VCaP (cell line): ENCODE results near the gene DYSF.

Experiments
- H3K27ac ChIP-seq: fragments of 450-650 bp; 2 replicates; pipeline ENCODE4 v1.5.1; 2017
- TF ChIP-seq, protein P1 (sequence below): fragments of 450-650 bp; conservative IDR thresholded peaks from 2 replicates; pipeline ENCODE4 v1.5.1; 2017; ENCODE audit warnings: mild to moderate bottlenecking, moderate library complexity

The DYSF gene

DNA sequence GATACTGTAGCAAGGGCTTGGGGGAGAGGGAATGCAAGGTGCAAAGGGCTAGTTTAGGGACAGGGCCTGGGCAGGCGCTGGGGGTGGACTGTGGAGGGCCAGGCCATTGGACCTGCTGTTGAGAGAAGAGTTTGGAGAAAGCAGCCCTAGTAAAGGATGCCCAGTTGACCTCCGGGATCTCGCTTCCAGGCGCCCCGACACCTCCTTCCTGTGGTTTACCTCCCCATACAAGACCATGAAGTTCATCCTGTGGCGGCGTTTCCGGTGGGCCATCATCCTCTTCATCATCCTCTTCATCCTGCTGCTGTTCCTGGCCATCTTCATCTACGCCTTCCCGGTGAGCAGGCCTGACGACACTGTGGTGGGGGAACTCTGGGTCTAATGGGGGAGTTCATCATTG lies 229.0 kb downstream of the DYSF start:
- no peak overlapping the region for H3K27ac ChIP-seq
- TF ChIP-seq, protein P1, sequence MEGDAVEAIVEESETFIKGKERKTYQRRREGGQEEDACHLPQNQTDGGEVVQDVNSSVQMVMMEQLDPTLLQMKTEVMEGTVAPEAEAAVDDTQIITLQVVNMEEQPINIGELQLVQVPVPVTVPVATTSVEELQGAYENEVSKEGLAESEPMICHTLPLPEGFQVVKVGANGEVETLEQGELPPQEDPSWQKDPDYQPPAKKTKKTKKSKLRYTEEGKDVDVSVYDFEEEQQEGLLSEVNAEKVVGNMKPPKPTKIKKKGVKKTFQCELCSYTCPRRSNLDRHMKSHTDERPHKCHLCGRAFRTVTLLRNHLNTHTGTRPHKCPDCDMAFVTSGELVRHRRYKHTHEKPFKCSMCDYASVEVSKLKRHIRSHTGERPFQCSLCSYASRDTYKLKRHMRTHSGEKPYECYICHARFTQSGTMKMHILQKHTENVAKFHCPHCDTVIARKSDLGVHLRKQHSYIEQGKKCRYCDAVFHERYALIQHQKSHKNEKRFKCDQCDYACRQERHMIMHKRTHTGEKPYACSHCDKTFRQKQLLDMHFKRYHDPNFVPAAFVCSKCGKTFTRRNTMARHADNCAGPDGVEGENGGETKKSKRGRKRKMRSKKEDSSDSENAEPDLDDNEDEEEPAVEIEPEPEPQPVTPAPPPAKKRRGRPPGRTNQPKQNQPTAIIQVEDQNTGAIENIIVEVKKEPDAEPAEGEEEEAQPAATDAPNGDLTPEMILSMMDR: no peak

DNA sequence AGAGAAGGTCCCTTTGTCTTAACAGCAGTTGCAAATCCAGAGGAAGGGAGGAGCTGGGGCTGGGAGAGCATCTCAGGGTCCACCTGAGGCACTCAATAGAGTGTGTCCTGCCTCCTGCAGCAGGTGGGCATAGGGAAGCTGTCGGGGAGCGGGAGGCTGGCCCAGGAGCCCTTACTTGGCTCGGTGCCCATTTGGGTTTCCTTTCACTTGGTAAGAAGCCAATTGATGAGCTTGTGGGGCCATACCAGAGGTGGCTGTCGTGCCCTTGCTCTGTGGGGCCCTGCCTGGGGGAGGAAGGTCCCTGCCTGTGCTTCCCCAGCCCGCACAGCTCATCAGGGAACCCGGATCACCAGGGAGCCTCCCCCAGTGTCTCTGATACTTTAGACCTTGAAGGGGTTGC lies 229.7 kb downstream of the DYSF start:
- TF ChIP-seq, protein P1: no peak
- H3K27ac ChIP-seq: no peak overlapping the region

DNA sequence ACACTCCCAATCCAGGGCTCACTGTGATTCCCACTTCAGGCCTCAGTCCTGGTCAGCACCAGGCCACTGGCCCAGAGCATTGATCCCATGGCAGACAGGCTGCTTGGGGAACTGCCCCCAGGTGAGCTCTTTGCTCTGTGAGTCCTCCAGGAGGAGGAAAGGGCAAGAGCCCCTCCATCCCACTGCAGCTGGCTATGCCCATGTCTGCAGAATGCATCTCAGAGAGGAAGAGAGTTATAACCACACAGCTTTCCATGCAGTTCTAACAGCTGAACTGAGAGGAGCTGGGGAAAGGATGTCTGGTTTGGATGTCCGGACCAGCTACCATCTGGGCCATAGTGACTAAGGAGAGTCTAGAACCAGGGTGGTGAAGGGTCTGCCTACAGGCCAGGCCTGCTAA lies 230.3 kb downstream of the DYSF start:
- TF ChIP-seq, protein P1: no peak
- H3K27ac ChIP-seq: no peak overlapping the region

DNA sequence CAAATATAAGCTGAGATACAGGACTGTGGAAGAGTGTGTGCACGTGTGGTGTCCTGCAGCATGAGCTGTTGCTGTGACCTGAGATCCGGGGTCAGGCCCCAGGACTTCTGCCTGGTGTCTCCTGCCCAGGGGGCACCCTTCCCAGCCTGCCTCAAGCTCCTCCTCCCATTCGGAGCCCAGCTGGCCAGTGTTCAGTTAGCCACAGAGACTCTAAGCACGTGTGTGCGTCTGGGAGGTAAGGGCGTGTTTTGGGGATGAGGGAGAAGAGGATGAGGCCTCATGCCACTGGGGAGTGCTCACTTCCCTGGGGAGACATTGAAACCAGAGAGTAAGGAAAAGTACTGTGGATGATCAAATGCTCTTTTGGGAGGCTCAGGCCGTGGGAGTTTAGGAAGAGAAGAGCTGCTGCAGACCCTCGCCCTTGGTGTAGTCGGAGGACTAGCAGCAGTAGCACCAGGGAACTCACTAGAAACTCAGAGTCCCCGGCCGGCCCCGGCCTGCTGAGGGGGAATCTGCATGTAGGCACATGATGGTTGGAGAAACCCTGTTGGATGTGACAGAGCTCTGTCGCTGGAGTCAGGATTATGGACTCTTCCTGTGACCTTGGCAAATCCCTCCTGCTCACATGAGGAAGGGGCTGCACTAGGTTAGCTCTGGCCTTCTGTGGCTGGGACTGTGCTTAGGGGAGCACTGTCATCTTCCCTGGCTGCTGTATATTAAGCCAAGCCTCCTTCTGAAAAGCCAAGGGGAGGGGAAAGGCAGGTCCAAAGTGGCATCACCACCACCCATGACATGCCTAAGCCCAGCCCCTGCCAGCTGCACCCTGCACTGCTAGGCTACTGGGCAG lies 231.1 kb downstream of the DYSF start:
- no peak overlapping the region for H3K27ac ChIP-seq
- TF ChIP-seq, protein P1: no peak

DNA sequence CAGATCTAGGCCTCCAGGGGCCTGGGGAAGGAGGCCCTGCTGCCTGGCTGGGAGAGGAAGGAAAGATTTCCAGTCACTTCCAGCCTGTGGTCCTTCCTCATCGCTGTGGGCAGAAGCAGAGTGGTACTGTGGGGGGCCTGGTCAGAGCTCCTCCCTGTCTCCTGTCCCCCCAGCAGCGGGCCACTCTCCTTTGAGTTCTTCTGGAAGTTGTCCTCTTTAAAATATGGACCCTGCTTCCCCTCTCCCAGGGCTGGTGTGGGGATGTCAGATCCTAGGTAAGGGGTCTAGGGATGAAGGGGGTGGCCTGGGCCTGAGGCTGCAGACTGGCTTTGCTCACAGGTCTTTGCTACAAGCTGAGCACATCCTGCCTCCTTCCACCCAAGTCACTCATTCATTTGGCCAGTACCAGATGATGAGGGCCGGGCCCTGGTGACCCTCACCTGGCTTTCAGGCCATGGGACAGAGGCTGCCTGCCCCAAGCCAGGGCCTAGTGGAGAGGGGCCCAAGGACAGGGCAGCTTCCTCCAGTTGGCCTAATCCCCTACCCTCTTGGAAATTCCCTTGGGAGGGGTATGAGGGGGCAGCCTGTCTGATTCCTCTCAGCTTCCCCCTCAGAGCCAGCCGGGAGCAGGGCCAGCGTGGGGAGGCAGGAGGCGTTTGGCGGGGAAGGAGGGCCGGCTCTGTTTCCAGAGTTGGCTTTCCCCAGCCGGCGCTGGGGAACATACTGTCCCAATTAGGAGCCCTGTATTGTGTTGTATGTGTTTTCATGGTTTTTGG lies 231.9 kb downstream of the DYSF start:
- no peak overlapping the region for H3K27ac ChIP-seq
- TF ChIP-seq, protein P1: no peak

DNA sequence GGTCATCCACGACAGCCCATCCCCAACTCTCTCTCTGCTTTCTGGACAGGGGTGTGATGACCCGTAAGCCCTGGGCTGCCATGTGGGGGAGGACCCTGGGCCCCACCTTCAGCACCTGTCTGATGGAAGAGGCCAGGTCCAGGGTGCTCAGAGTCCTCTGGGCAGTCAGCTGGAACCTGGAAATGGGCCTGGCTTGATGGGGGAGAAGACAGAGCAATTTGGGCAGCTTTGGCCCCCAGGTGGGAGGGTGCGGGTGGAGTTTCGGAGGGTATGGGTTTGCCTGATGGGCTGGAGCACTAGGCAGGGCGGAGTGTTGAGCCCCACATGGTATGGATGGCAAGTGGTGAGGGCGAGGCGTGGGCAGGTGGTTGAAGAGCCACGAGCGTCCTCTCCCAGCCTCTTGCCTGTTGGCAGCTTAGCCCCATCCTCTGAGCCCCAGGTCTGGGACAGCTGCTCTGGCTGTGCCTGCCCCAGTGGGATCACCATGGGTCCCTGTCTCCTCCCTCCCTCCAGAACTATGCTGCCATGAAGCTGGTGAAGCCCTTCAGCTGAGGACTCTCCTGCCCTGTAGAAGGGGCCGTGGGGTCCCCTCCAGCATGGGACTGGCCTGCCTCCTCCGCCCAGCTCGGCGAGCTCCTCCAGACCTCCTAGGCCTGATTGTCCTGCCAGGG lies 232.7 kb downstream of the DYSF start:
- TF ChIP-seq, protein P1: no peak
- no peak overlapping the region for H3K27ac ChIP-seq

DNA sequence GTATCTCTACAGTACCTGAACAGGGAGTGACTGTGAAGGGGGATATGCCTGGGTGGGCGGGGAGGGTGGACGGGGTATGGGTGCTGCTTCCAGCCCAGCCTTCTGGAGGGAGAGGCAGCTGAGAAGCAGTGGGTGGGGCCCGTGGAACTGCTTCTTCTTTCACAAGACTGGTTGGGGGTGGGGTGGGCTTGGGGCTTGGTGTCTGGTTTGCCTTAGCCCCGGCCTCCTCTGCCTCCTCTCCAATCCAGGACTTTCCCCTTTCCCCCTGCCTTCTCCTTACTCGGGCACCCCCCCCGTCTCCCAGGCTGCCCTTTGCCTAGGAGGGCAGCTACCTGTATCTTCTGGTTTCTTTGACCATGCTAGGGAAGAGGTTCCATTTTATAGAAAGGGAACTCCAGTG lies 233.4 kb downstream of the DYSF start:
- TF ChIP-seq, protein P1: no peak
- no peak overlapping the region for H3K27ac ChIP-seq
